CD4-positive, alpha-beta T cell treated with Interleukin-21 for 1 hour (primary cell): Measurements from ENCODE around the gene PRIMA1.

ENCODE experiments used
- DNase-seq: peaks from one replicate; pipeline ENCODE4 v3.0.0-alpha.2; 2020

PRIMA1 gene

GRCh38 chr14:93708800-93709199, 79.5 kb downstream of the PRIMA1 start:
- no peak for DNase-seq

GRCh38 chr14:93708311-93708734, 80.0 kb downstream of the PRIMA1 start:
- no peak for DNase-seq

GRCh38 chr14:93707475-93707874, 80.8 kb downstream of the PRIMA1 start:
- DNase-seq, result no peak

- no peak for DNase-seq
These were observed 81.8 kb downstream of the PRIMA1 start for GRCh38 chr14:93706360-93706955.

- DNase-seq, result no peak
These were observed 82.7 kb downstream of the PRIMA1 start for GRCh38 chr14:93705513-93706156.

GRCh38 chr14:93703941-93704340, 84.3 kb downstream of the PRIMA1 start:
- no peak for DNase-seq

- no peak for DNase-seq
These were observed 85.3 kb downstream of the PRIMA1 start for GRCh38 chr14:93702946-93703345.

- no peak for DNase-seq
These were observed 86.7 kb downstream of the PRIMA1 start for GRCh38 chr14:93701562-93701961.

GRCh38 chr14:93700928-93701327, 87.4 kb downstream of the PRIMA1 start:
- DNase-seq, result no peak

- no peak for DNase-seq
These were observed 94.4 kb downstream of the PRIMA1 start for GRCh38 chr14:93693914-93694313.

- DNase-seq, result no peak
These were observed 97.1 kb downstream of the PRIMA1 start for GRCh38 chr14:93691042-93691780.

GRCh38 chr14:93690146-93690545, 98.1 kb downstream of the PRIMA1 start:
- no peak for DNase-seq

GRCh38 chr14:93688820-93689219, 99.5 kb downstream of the PRIMA1 start:
- DNase-seq, result no peak

GRCh38 chr14:93688239-93688666, 100.0 kb downstream of the PRIMA1 start:
- no peak for DNase-seq

- DNase-seq, result no peak
These were observed 102.0 kb downstream of the PRIMA1 start for GRCh38 chr14:93686268-93686667.

- no peak for DNase-seq
These were observed 103.0 kb downstream of the PRIMA1 start for GRCh38 chr14:93685121-93685895.

- no peak for DNase-seq
These were observed 105.1 kb downstream of the PRIMA1 start for GRCh38 chr14:93683226-93683625.

- DNase-seq, result no peak
These were observed 105.8 kb downstream of the PRIMA1 start for GRCh38 chr14:93682459-93682858.

GRCh38 chr14:93676416-93676958, 111.8 kb downstream of the PRIMA1 start:
- DNase-seq, result no peak

GRCh38 chr14:93675651-93676050, 112.6 kb downstream of the PRIMA1 start:
- DNase-seq, result no peak

- no peak for DNase-seq
These were observed 113.9 kb downstream of the PRIMA1 start for GRCh38 chr14:93674343-93674742.

- DNase-seq, result no peak
These were observed 118.7 kb downstream of the PRIMA1 start for GRCh38 chr14:93669632-93670031.
